Endothelial cell of umbilical vein (primary cell): Measurements from ENCODE around the gene COLEC11.

Experiments
- CTCF ChIP-seq, 2 donors: IDR thresholded peaks; 1 replicate in 1 of 2; 2 replicates in 1 of 2; pipeline ENCODE4 v1.5.1; 2011; ENCODE audit warnings: low read length in 2 of 2, mild to moderate bottlenecking in 2 of 2, moderate library complexity in 2 of 2, control low read depth in 1 of 2, inconsistent platforms in 1 of 2, low read depth in 1 of 2; ENCODE audit not compliant: insufficient read depth in 1 of 2; ENCODE audit errors: extremely low read depth in 1 of 2
- EZH2 ChIP-seq: IDR thresholded peaks from 2 replicates; pipeline ENCODE4 v1.6.1; 2012; ENCODE audit warnings: borderline replicate concordance, low read depth, mild to moderate bottlenecking, moderate library complexity, low read length, inconsistent platforms; ENCODE audit not compliant: severe bottlenecking
- FOS ChIP-seq: IDR thresholded peaks from 2 replicates; pipeline ENCODE4 v1.6.1; 2011; ENCODE audit warnings: mild to moderate bottlenecking, low read length, moderate library complexity, borderline replicate concordance; ENCODE audit not compliant: insufficient read depth
- JUN ChIP-seq: IDR thresholded peaks from 2 replicates; pipeline ENCODE4 v1.6.1; 2011; ENCODE audit warnings: borderline replicate concordance, low read depth; ENCODE audit not compliant: insufficient read length, insufficient read depth
- MYC ChIP-seq: IDR thresholded peaks from one replicate; pipeline ENCODE4 v1.6.1; 2011; ENCODE audit warnings: mild to moderate bottlenecking, low read depth, low read length
- POLR2A ChIP-seq: IDR thresholded peaks from 2 replicates; pipeline ENCODE4 v1.6.1; 2012; ENCODE audit warnings: low read depth, mild to moderate bottlenecking, control low read depth, low read length
- POLR2AphosphoS5 ChIP-seq: IDR thresholded peaks from 2 replicates; pipeline ENCODE4 v1.6.1; 2012; ENCODE audit warnings: low read depth, mild to moderate bottlenecking, control low read depth, low read length, moderate library complexity; ENCODE audit not compliant: insufficient read depth

GRCh38 chr2:3669656-3670055 lies 74.7 kb downstream of the COLEC11 start:
- no peak for TF ChIP-seq CTCF (IDR thresholded peaks at IDR 0.05; ENCODE audit: extremely low read depth in 1 of 2, insufficient read depth in 1 of 2, low read depth in 1 of 2, low read length in 2 of 2)
- TF ChIP-seq JUN = no peak
- TF ChIP-seq POLR2AphosphoS5 = no peak
- no peak for TF ChIP-seq EZH2
- no peak for TF ChIP-seq POLR2A
- no peak for TF ChIP-seq MYC
- no peak for TF ChIP-seq FOS
